ENCODE data around the gene XG.
"Not testable (repeated sequence)": the region's sequence is repeated elsewhere in the genome, so short reads cannot be mapped to it uniquely, and the experiment has no call there.

Gene XG

GRCh38 chrX:2799369-2799768 lies 47.5 kb downstream of the XG start:
- WGBS (ENCODE audit: insufficient coverage) = 89% methylated on average over 4 of the region's 4 CpGs
- Histone ChIP-seq H3K27ac (ENCODE audit: insufficient read depth in 1 of 2, low read depth in 1 of 2, low read length in 2 of 2, poor library complexity in 1 of 2, severe bottlenecking in 2 of 2) (no peak overlapping the region), H3K9me3 (ENCODE audit: control extremely low read depth in 1 of 5, control insufficient read depth in 4 of 5, insufficient read depth in 2 of 5, low read depth in 1 of 5, low read length in 4 of 5) (no peaks in the 10 kb centered on the region), H3K27me3 (replicated peaks in 2 of 5; ENCODE audit: control insufficient read depth in 4 of 5, insufficient read depth in 5 of 5, low read length in 4 of 5) (no peaks in the 10 kb centered on the region), H3K36me3 (ENCODE audit: control insufficient read depth in 4 of 4, insufficient read depth in 4 of 4, low read length in 3 of 4) (no peaks in the 10 kb centered on the region), H3K4me3 (ENCODE audit: control insufficient read depth in 1 of 7, extremely low read depth in 1 of 7, insufficient read depth in 4 of 7, low read depth in 2 of 7, low read length in 6 of 7) (no peak overlapping the region), H3K4me1 (ENCODE audit: control extremely low read depth in 1 of 4, control insufficient read depth in 4 of 4, insufficient read depth in 4 of 4, low read length in 3 of 4) (peaks cover 0 to 5% (median 0%) of the 10 kb centered on the region in 4 experiments)
- CTCF ChIA-PET = interaction anchor here (1.6 kb wide), 1 partner anchor 17 kb away, joined by 3 read pairs; no protein-coding TSS in a partner anchor
- POLR2A ChIA-PET = no interaction called here
- DNase-seq = no peak

- H3K27ac ChIP-seq (ENCODE audit: insufficient read depth in 1 of 2, low read depth in 1 of 2, low read length in 2 of 2, poor library complexity in 1 of 2, severe bottlenecking in 2 of 2); H3K4me3 ChIP-seq (ENCODE audit: control insufficient read depth in 1 of 7, extremely low read depth in 1 of 7, insufficient read depth in 4 of 7, low read depth in 2 of 7, low read length in 6 of 7); H3K9me3 ChIP-seq (ENCODE audit: control extremely low read depth in 1 of 5, control insufficient read depth in 4 of 5, insufficient read depth in 2 of 5, low read depth in 1 of 5, low read length in 4 of 5); H3K27me3 ChIP-seq (replicated peaks in 2 of 5; ENCODE audit: control insufficient read depth in 4 of 5, insufficient read depth in 5 of 5, low read length in 4 of 5); POLR2A ChIA-PET; H3K4me1 ChIP-seq (ENCODE audit: control extremely low read depth in 1 of 4, control insufficient read depth in 4 of 4, insufficient read depth in 4 of 4, low read length in 3 of 4); DNase-seq; H3K36me3 ChIP-seq (ENCODE audit: control insufficient read depth in 4 of 4, insufficient read depth in 4 of 4, low read length in 3 of 4): not testable (repeated sequence)
- CTCF ChIA-PET = interaction anchor here (1.6 kb wide), 1 partner anchor 17 kb away, joined by 3 read pairs; no protein-coding TSS in a partner anchor
- WGBS (ENCODE audit: insufficient coverage) = 95% methylated on average over 4 of the region's 5 CpGs
These were observed 48.1 kb downstream of the XG start for GRCh38 chrX:2799980-2800379.

GRCh38 chrX:2801223-2801622 lies 49.4 kb downstream of the XG start:
- DNase-seq = no peak
- ChIA-PET CTCF (no interaction called here), POLR2A (no interaction called here)
- Histone ChIP-seq H3K27me3 (replicated peaks in 2 of 5; ENCODE audit: control insufficient read depth in 4 of 5, insufficient read depth in 5 of 5, low read length in 4 of 5) (no peaks in the 10 kb centered on the region), H3K4me1 (ENCODE audit: control extremely low read depth in 1 of 4, control insufficient read depth in 4 of 4, insufficient read depth in 4 of 4, low read length in 3 of 4) (peaks cover 0 to 5% (median 0%) of the 10 kb centered on the region in 4 experiments), H3K4me3 (ENCODE audit: control insufficient read depth in 1 of 7, extremely low read depth in 1 of 7, insufficient read depth in 4 of 7, low read depth in 2 of 7, low read length in 6 of 7) (no peak overlapping the region), H3K36me3 (ENCODE audit: control insufficient read depth in 4 of 4, insufficient read depth in 4 of 4, low read length in 3 of 4) (no peaks in the 10 kb centered on the region), H3K9me3 (ENCODE audit: control extremely low read depth in 1 of 5, control insufficient read depth in 4 of 5, insufficient read depth in 2 of 5, low read depth in 1 of 5, low read length in 4 of 5) (no peaks in the 10 kb centered on the region), H3K27ac (ENCODE audit: insufficient read depth in 1 of 2, low read depth in 1 of 2, low read length in 2 of 2, poor library complexity in 1 of 2, severe bottlenecking in 2 of 2) (no peak overlapping the region)
- 97% methylated on average over 3 of the region's 4 CpGs for WGBS (ENCODE audit: insufficient coverage)

GRCh38 chrX:2802376-2803090 lies 50.7 kb downstream of the XG start:
- H3K4me3 ChIP-seq (ENCODE audit: control insufficient read depth in 1 of 7, extremely low read depth in 1 of 7, insufficient read depth in 4 of 7, low read depth in 2 of 7, low read length in 6 of 7); CTCF ChIA-PET; H3K36me3 ChIP-seq (ENCODE audit: control insufficient read depth in 4 of 4, insufficient read depth in 4 of 4, low read length in 3 of 4); H3K4me1 ChIP-seq (ENCODE audit: control extremely low read depth in 1 of 4, control insufficient read depth in 4 of 4, insufficient read depth in 4 of 4, low read length in 3 of 4); POLR2A ChIA-PET; H3K27me3 ChIP-seq (replicated peaks in 2 of 5; ENCODE audit: control insufficient read depth in 4 of 5, insufficient read depth in 5 of 5, low read length in 4 of 5); H3K27ac ChIP-seq (ENCODE audit: insufficient read depth in 1 of 2, low read depth in 1 of 2, low read length in 2 of 2, poor library complexity in 1 of 2, severe bottlenecking in 2 of 2); H3K9me3 ChIP-seq (ENCODE audit: control extremely low read depth in 1 of 5, control insufficient read depth in 4 of 5, insufficient read depth in 2 of 5, low read depth in 1 of 5, low read length in 4 of 5): not testable (repeated sequence)
- WGBS (ENCODE audit: insufficient coverage) = 67% methylated on average over 6 of the region's 18 CpGs
- DNase-seq = peak in 2 of 3 donors; percentile 35 to 47

- CTCF ChIA-PET = not testable (repeated sequence)
These were observed 51.6 kb downstream of the XG start for GRCh38 chrX:2803486-2803885.

GRCh38 chrX:2804106-2804843 lies 52.4 kb downstream of the XG start:
- H3K4me3 ChIP-seq (ENCODE audit: control insufficient read depth in 1 of 7, extremely low read depth in 1 of 7, insufficient read depth in 4 of 7, low read depth in 2 of 7, low read length in 6 of 7); CTCF ChIA-PET; H3K36me3 ChIP-seq (ENCODE audit: control insufficient read depth in 4 of 4, insufficient read depth in 4 of 4, low read length in 3 of 4); H3K9me3 ChIP-seq (ENCODE audit: control extremely low read depth in 1 of 5, control insufficient read depth in 4 of 5, insufficient read depth in 2 of 5, low read depth in 1 of 5, low read length in 4 of 5); POLR2A ChIA-PET; H3K4me1 ChIP-seq (ENCODE audit: control extremely low read depth in 1 of 4, control insufficient read depth in 4 of 4, insufficient read depth in 4 of 4, low read length in 3 of 4); H3K27me3 ChIP-seq (replicated peaks in 2 of 5; ENCODE audit: control insufficient read depth in 4 of 5, insufficient read depth in 5 of 5, low read length in 4 of 5); DNase-seq; H3K27ac ChIP-seq (ENCODE audit: insufficient read depth in 1 of 2, low read depth in 1 of 2, low read length in 2 of 2, poor library complexity in 1 of 2, severe bottlenecking in 2 of 2): not testable (repeated sequence)
- 84% methylated on average over 12 of the region's 18 CpGs for WGBS (ENCODE audit: insufficient coverage)

More at GRCh38 chrX:2803486-2803885, 51.6 kb downstream of the XG start:
- POLR2A ChIA-PET; H3K27ac ChIP-seq (ENCODE audit: insufficient read depth in 1 of 2, low read depth in 1 of 2, low read length in 2 of 2, poor library complexity in 1 of 2, severe bottlenecking in 2 of 2); H3K4me3 ChIP-seq (ENCODE audit: control insufficient read depth in 1 of 7, extremely low read depth in 1 of 7, insufficient read depth in 4 of 7, low read depth in 2 of 7, low read length in 6 of 7); DNase-seq; H3K9me3 ChIP-seq (ENCODE audit: control extremely low read depth in 1 of 5, control insufficient read depth in 4 of 5, insufficient read depth in 2 of 5, low read depth in 1 of 5, low read length in 4 of 5); H3K4me1 ChIP-seq (ENCODE audit: control extremely low read depth in 1 of 4, control insufficient read depth in 4 of 4, insufficient read depth in 4 of 4, low read length in 3 of 4); H3K36me3 ChIP-seq (ENCODE audit: control insufficient read depth in 4 of 4, insufficient read depth in 4 of 4, low read length in 3 of 4); H3K27me3 ChIP-seq (replicated peaks in 2 of 5; ENCODE audit: control insufficient read depth in 4 of 5, insufficient read depth in 5 of 5, low read length in 4 of 5): not testable (repeated sequence)
- WGBS (ENCODE audit: insufficient coverage) = 96% methylated on average over 7 of the region's 8 CpGs

GRCh38 chrX:2804858-2805257 lies 53.0 kb downstream of the XG start:
- H3K27me3 ChIP-seq (replicated peaks in 2 of 5; ENCODE audit: control insufficient read depth in 4 of 5, insufficient read depth in 5 of 5, low read length in 4 of 5); POLR2A ChIA-PET; H3K4me3 ChIP-seq (ENCODE audit: control insufficient read depth in 1 of 7, extremely low read depth in 1 of 7, insufficient read depth in 4 of 7, low read depth in 2 of 7, low read length in 6 of 7); CTCF ChIA-PET; H3K36me3 ChIP-seq (ENCODE audit: control insufficient read depth in 4 of 4, insufficient read depth in 4 of 4, low read length in 3 of 4); H3K4me1 ChIP-seq (ENCODE audit: control extremely low read depth in 1 of 4, control insufficient read depth in 4 of 4, insufficient read depth in 4 of 4, low read length in 3 of 4); DNase-seq; H3K9me3 ChIP-seq (ENCODE audit: control extremely low read depth in 1 of 5, control insufficient read depth in 4 of 5, insufficient read depth in 2 of 5, low read depth in 1 of 5, low read length in 4 of 5); H3K27ac ChIP-seq (ENCODE audit: insufficient read depth in 1 of 2, low read depth in 1 of 2, low read length in 2 of 2, poor library complexity in 1 of 2, severe bottlenecking in 2 of 2): not testable (repeated sequence)
- WGBS (ENCODE audit: insufficient coverage) = 96% methylated on average over 11 of the region's 20 CpGs
